Osteocyte (in vitro differentiated cells): ENCODE measurements around the gene RPRD1A. TPM values are rescaled to one million over a fixed set of nuclear protein-coding genes. Genes with fewer than 3 reads are reported as not detected.
"Not testable (repeated sequence)": the region's sequence is repeated elsewhere in the genome, so short reads cannot be mapped to it uniquely, and the experiment has no call there.

Experiments
- DNase-seq: peaks from one replicate; pipeline ENCODE4 v3.0.0; 2021; ENCODE audit warnings: mixed read lengths; ENCODE audit not compliant: unreplicated experiment; ENCODE audit errors: extremely low spot score
- H3K27ac Mint-ChIP-seq: one replicate; pipeline ENCODE4 v1.8.0; 2021; ENCODE audit warnings: mild to moderate bottlenecking, mixed read lengths; ENCODE audit not compliant: unreplicated experiment
- H3K27me3 Mint-ChIP-seq: one replicate; pipeline ENCODE4 v1.8.0; 2021; ENCODE audit warnings: mixed read lengths; ENCODE audit not compliant: unreplicated experiment
- H3K36me3 Mint-ChIP-seq: one replicate; pipeline ENCODE4 v1.8.0; 2021; ENCODE audit warnings: mixed read lengths; ENCODE audit not compliant: unreplicated experiment
- H3K4me1 Mint-ChIP-seq: one replicate; pipeline ENCODE4 v1.8.0; 2021; ENCODE audit warnings: mixed read lengths; ENCODE audit not compliant: unreplicated experiment
- H3K4me3 Mint-ChIP-seq: one replicate; pipeline ENCODE4 v1.8.0; 2021; ENCODE audit warnings: mild to moderate bottlenecking, moderate library complexity, mixed read lengths; ENCODE audit not compliant: unreplicated experiment
- H3K9me3 Mint-ChIP-seq: one replicate; pipeline ENCODE4 v1.8.0; 2021; ENCODE audit warnings: mixed read lengths; ENCODE audit not compliant: unreplicated experiment
- CTCF ChIP-seq: fragments of 200-600 bp; sonication (generic); IDR thresholded peaks from 2 replicates; pipeline ENCODE4 v1.5.0; 2021; ENCODE audit warnings: antibody characterized with exemption, mild to moderate bottlenecking, moderate library complexity
- total RNA-seq: library from RNA; stranded (reverse); gene quantifications from 2 replicates; pipeline ENCODE4 v1.2.1, GENCODE V29; 2021

Gene RPRD1A
- total RNA-seq, 1 donor from 2014 or later, result 41.9 TPM

GRCh38 chr18:36066686-36067054 lies 689 bp downstream of the RPRD1A start:
- TF ChIP-seq CTCF, result no peak
- Mint-ChIP-seq H3K27me3 (peaks cover 8% of the 10 kb centered on the region), H3K27ac (peak overlapping the region; percentile 88), H3K9me3 (peaks cover 4% of the 10 kb centered on the region), H3K4me1 (peaks cover 27% of the 10 kb centered on the region), H3K4me3 (peak overlapping the region; percentile 86), H3K36me3 (peaks cover 4% of the 10 kb centered on the region)
- no peak for DNase-seq

GRCh38 chr18:36066001-36066400 lies 1.4 kb downstream of the RPRD1A start:
- peaks cover 4% of the 10 kb centered on the region for H3K36me3 Mint-ChIP-seq
- peaks cover 4% of the 10 kb centered on the region for H3K9me3 Mint-ChIP-seq
- TF ChIP-seq CTCF, result no peak
- peaks cover 8% of the 10 kb centered on the region for H3K27me3 Mint-ChIP-seq
- DNase-seq, result no peak
- peaks cover 27% of the 10 kb centered on the region for H3K4me1 Mint-ChIP-seq
- no peak overlapping the region for H3K27ac Mint-ChIP-seq
- peak overlapping the region; percentile 86 for H3K4me3 Mint-ChIP-seq

- not testable (repeated sequence) for H3K27me3 Mint-ChIP-seq, H3K4me3 Mint-ChIP-seq, H3K9me3 Mint-ChIP-seq, H3K27ac Mint-ChIP-seq, DNase-seq, H3K36me3 Mint-ChIP-seq
- peaks cover 27% of the 10 kb centered on the region for H3K4me1 Mint-ChIP-seq
Measured at GRCh38 chr18:36064809-36065079, 2.6 kb downstream of the RPRD1A start.

GRCh38 chr18:36064027-36064808 lies 3.1 kb downstream of the RPRD1A start:
- DNase-seq, result no peak
- TF ChIP-seq CTCF, result no peak
- H3K27me3 Mint-ChIP-seq, result no peaks in the 10 kb centered on the region
- H3K4me1 Mint-ChIP-seq, result peaks cover 27% of the 10 kb centered on the region
- H3K36me3 Mint-ChIP-seq, result peaks cover 4% of the 10 kb centered on the region
- no peak overlapping the region for H3K27ac Mint-ChIP-seq
- no peak overlapping the region for H3K4me3 Mint-ChIP-seq
- peaks cover 4% of the 10 kb centered on the region for H3K9me3 Mint-ChIP-seq

GRCh38 chr18:36058674-36059073 lies 8.7 kb downstream of the RPRD1A start:
- Mint-ChIP-seq H3K4me3 (no peak overlapping the region), H3K9me3 (peaks cover under 1% of the 10 kb centered on the region), H3K4me1 (peaks cover 4% of the 10 kb centered on the region), H3K27me3 (no peaks in the 10 kb centered on the region), H3K27ac (no peak overlapping the region), H3K36me3 (peaks cover 6% of the 10 kb centered on the region)
- DNase-seq, result no peak
- no peak for TF ChIP-seq CTCF
